PC-9 (cell line): ENCODE data around the gene TRIM66. TPM values are rescaled to one million over a fixed set of nuclear protein-coding genes. Genes with fewer than 3 reads are reported as not detected.

Experiments
- BruUV-seq: library from RNA; stranded (reverse); fragments of 400-500 nt; replicated peaks from 2 replicates; lab custom pipeline; 2021; lab: Mats Ljungman, UMichigan
- CTCF ChIA-PET: fragments of 300-600 bp; sonication (Branson Sonifier 250); formaldehyde crosslinking; loops from one replicate; lab custom pipeline; 2022; ENCODE audit warnings: antibody characterized with exemption; lab: Charles Lee
- POLR2A ChIA-PET: fragments of 300-600 bp; sonication (Branson Sonifier 250); formaldehyde crosslinking; loops from one replicate; lab custom pipeline; 2022; ENCODE audit warnings: antibody characterized with exemption; ENCODE audit not compliant: unreplicated experiment; lab: Charles Lee
- DNase-seq, 2 experiments: peaks; one replicate each; pipeline versions ENCODE4 v3.0.0 to v3.0.0-alpha.2; 2015 to 2022; ENCODE audit warnings: mixed read lengths in 1 of 2
- H2AFZ ChIP-seq: fragments of 200-600 bp; sonication (generic); 2 replicates; pipeline ENCODE4 v1.8.1; 2017; ENCODE audit warnings: antibody characterized with exemption
- H3F3A ChIP-seq: fragments of 200-600 bp; sonication (generic); 2 replicates; pipeline ENCODE4 v1.8.1; 2017; ENCODE audit warnings: antibody characterized with exemption, mild to moderate bottlenecking, low read depth; ENCODE audit not compliant: insufficient read depth
- H3K27ac ChIP-seq: fragments of 200-600 bp; sonication (generic); 2 replicates; pipeline ENCODE4 v1.6.1; 2016; ENCODE audit warnings: mixed run types
- H3K27me3 ChIP-seq: fragments of 200-600 bp; sonication (generic); 2 replicates; pipeline ENCODE4 v1.6.1; 2016; ENCODE audit warnings: low read depth, mixed run types; ENCODE audit not compliant: insufficient read depth
- H3K36me3 ChIP-seq: fragments of 200-600 bp; sonication (generic); 2 replicates; pipeline ENCODE4 v1.6.1; 2016; ENCODE audit warnings: low read depth, mixed run types
- H3K4me1 ChIP-seq: fragments of 200-600 bp; sonication (generic); replicated peaks from 2 replicates; pipeline ENCODE4 v1.6.1; 2016; ENCODE audit warnings: mixed run types; ENCODE audit not compliant: insufficient read depth
- H3K4me2 ChIP-seq: fragments of 200-600 bp; sonication (generic); 2 replicates; pipeline ENCODE4 v1.6.1; 2017; ENCODE audit warnings: mixed run types
- H3K4me3 ChIP-seq: fragments of 200-600 bp; sonication (generic); 2 replicates; pipeline ENCODE4 v1.6.1; 2016; ENCODE audit warnings: mixed run types
- H3K79me2 ChIP-seq: fragments of 200-600 bp; sonication (generic); 2 replicates; pipeline ENCODE4 v1.6.1; 2017; ENCODE audit warnings: low read depth, mixed run types
- H3K9me2 ChIP-seq: fragments of 200-600 bp; sonication (generic); 2 replicates; pipeline ENCODE4 v1.8.1; 2017; ENCODE audit warnings: mild to moderate bottlenecking; ENCODE audit not compliant: insufficient read depth
- H3K9me3 ChIP-seq: fragments of 200-600 bp; sonication (generic); 2 replicates; pipeline ENCODE4 v1.8.1; 2016; ENCODE audit warnings: low read depth; ENCODE audit not compliant: insufficient read depth
- H4K20me1 ChIP-seq: fragments of 200-600 bp; sonication (generic); 2 replicates; pipeline ENCODE4 v1.8.1; 2017; ENCODE audit not compliant: insufficient read depth
- CTCF ChIP-seq: fragments of 200-600 bp; sonication (generic); conservative IDR thresholded peaks from 2 replicates; pipeline ENCODE4 v1.6.1; 2017; ENCODE audit warnings: mixed run types, antibody characterized with exemption, mild to moderate bottlenecking, moderate library complexity
- EZH2 ChIP-seq: fragments of 200-600 bp; sonication (generic); IDR thresholded peaks from 2 replicates; pipeline ENCODE4 v1.8.0; 2017; ENCODE audit warnings: antibody characterized with exemption, low read depth
- intact Hi-C: fragments of 100-400 bp; cut with micrococcal nuclease; formaldehyde crosslinking; loops from one replicate; pipeline ENCODE4 v1.10.0; 2022; ENCODE audit not compliant: unreplicated experiment
- total RNA-seq: library from RNA; stranded (reverse); gene quantifications from 2 replicates; pipeline ENCODE4 v1.2.3, GENCODE V29; 2021

Gene TRIM66
- total RNA-seq, 1 experiment from 2014 or later: 17.0 TPM

- ChIA-PET POLR2A (no interaction called here), CTCF (no interaction called here)
- H3K27me3 ChIP-seq: no peaks in the 10 kb centered on the region
- H2AFZ ChIP-seq: no peak overlapping the region
- H3K79me2 ChIP-seq: 0 out of 2 replicates have a peak, but pooled peaks cover 3% of the 10 kb centered on the region
- H3F3A ChIP-seq: peaks cover 30% of the 10 kb centered on the region
- no peak overlapping the region for H3K27ac ChIP-seq
- H3K4me2 ChIP-seq: no peak overlapping the region
- DNase-seq: no peak
- BruUV-seq: no TSS peak
- TF ChIP-seq CTCF (no peak), EZH2 (no peak)
- no peaks in the 10 kb centered on the region for H3K9me3 ChIP-seq
- no peaks in the 10 kb centered on the region for H3K36me3 ChIP-seq
- no peaks in the 10 kb centered on the region for H3K9me2 ChIP-seq
- H3K4me3 ChIP-seq: no peak overlapping the region
- no peaks in the 10 kb centered on the region for H4K20me1 ChIP-seq
- H3K4me1 ChIP-seq: peaks cover 46% of the 10 kb centered on the region
- intact Hi-C loops: no loop called here
Observed at GRCh38 chr11:8723711-8724110, 41.2 kb upstream of the TRIM66 start.

- H3F3A ChIP-seq: peaks cover 37% of the 10 kb centered on the region
- H3K36me3 ChIP-seq: no peaks in the 10 kb centered on the region
- DNase-seq: no peak
- intact Hi-C loops: no loop called here
- H3K4me1 ChIP-seq: peaks cover 54% of the 10 kb centered on the region
- no peaks in the 10 kb centered on the region for H3K9me3 ChIP-seq
- H3K4me2 ChIP-seq: no peak overlapping the region
- no peak overlapping the region for H2AFZ ChIP-seq
- no peaks in the 10 kb centered on the region for H3K9me2 ChIP-seq
- peak overlapping the region; percentile 96; the same call in 1 of the 2 replicates for H3K27ac ChIP-seq
- H3K4me3 ChIP-seq: no peak overlapping the region
- TF ChIP-seq CTCF (no peak), EZH2 (no peak)
- 0 out of 2 replicates have a peak, but pooled peaks cover 3% of the 10 kb centered on the region for H3K79me2 ChIP-seq
- no peaks in the 10 kb centered on the region for H3K27me3 ChIP-seq
- POLR2A ChIA-PET: no interaction called here
- CTCF ChIA-PET: no interaction called here
- no TSS peak for BruUV-seq
- no peaks in the 10 kb centered on the region for H4K20me1 ChIP-seq
Observed at GRCh38 chr11:8722809-8723208, 40.3 kb upstream of the TRIM66 start.

- Histone ChIP-seq H3K27me3 (no peaks in the 10 kb centered on the region), H3K9me3 (no peaks in the 10 kb centered on the region), H3F3A (peaks cover 45% of the 10 kb centered on the region), H3K4me3 (peak overlapping the region; percentile 45; the same call in 1 of the 2 replicates), H3K9me2 (no peaks in the 10 kb centered on the region), H4K20me1 (no peaks in the 10 kb centered on the region), H3K79me2 (0 out of 2 replicates have a peak, but pooled peaks cover 3% of the 10 kb centered on the region), H3K36me3 (no peaks in the 10 kb centered on the region), H2AFZ (0 out of 2 replicates have a peak overlapping the region, but pooled peaks have one; percentile 69), H3K4me2 (peak overlapping the region; percentile 88), H3K4me1 (peaks cover 63% of the 10 kb centered on the region), H3K27ac (peak overlapping the region; percentile 96)
- DNase-seq: peak in 1 of 2 experiments; percentile 16
- POLR2A ChIA-PET: interaction anchor here (0.7 kb wide), 2 partner anchors 85 to 210 kb away, joined by 5 read pairs; no protein-coding TSS in a partner anchor
- intact Hi-C loops: loop anchor here (2.0 kb wide), 1 partner anchor 45 kb away; no protein-coding TSS in a partner anchor
- TF ChIP-seq CTCF (no peak), EZH2 (no peak)
- CTCF ChIA-PET: interaction anchor here (0.5 to 1.0 kb wide), 2 partner anchors 31 to 47 kb away, joined by 3 read pairs; no protein-coding TSS in a partner anchor
- BruUV-seq: no TSS peak
Observed at GRCh38 chr11:8721609-8722500, 39.4 kb upstream of the TRIM66 start.
